VCaP (cell line): ENCODE results near the gene NEUROD2.
A peak's percentile ranks its signal among the peaks of the same experiment; 100 is the strongest.
"Not testable (repeated sequence)": the region's sequence is repeated elsewhere in the genome, so short reads cannot be mapped to it uniquely, and the experiment has no call there.

Experiments
- H3K27ac ChIP-seq: fragments of 450-650 bp; 2 replicates; pipeline ENCODE4 v1.5.1; 2017
- CTCF ChIP-seq: fragments of 450-650 bp; conservative IDR thresholded peaks from 2 replicates; pipeline ENCODE4 v1.5.1; 2017; ENCODE audit warnings: mild to moderate bottlenecking, moderate library complexity

NEUROD2 gene

GRCh38 chr17:39591958-39592954 lies 15.5 kb downstream of the NEUROD2 start:
- peak overlapping the region; percentile 39; the same call in 1 of the 2 replicates for H3K27ac ChIP-seq
- no peak for TF ChIP-seq CTCF

GRCh38 chr17:39590180-39590579 lies 17.5 kb downstream of the NEUROD2 start:
- not testable (repeated sequence) for H3K27ac ChIP-seq

GRCh38 chr17:39582658-39583057 lies 25.1 kb downstream of the NEUROD2 start:
- TF ChIP-seq CTCF, result no peak
- no peak overlapping the region for H3K27ac ChIP-seq

- no peak for TF ChIP-seq CTCF
- H3K27ac ChIP-seq, result no peak overlapping the region
Measured at GRCh38 chr17:39581759-39582085, 26.0 kb downstream of the NEUROD2 start.

GRCh38 chr17:39581071-39581758 lies 26.5 kb downstream of the NEUROD2 start:
- no peak for TF ChIP-seq CTCF

GRCh38 chr17:39580082-39580468 lies 27.6 kb downstream of the NEUROD2 start:
- no peak overlapping the region for H3K27ac ChIP-seq
- no peak for TF ChIP-seq CTCF

More at GRCh38 chr17:39581071-39581758, 26.5 kb downstream of the NEUROD2 start:
- no peak overlapping the region for H3K27ac ChIP-seq

GRCh38 chr17:39579318-39580081 lies 28.2 kb downstream of the NEUROD2 start:
- no peak for TF ChIP-seq CTCF
- H3K27ac ChIP-seq, result no peak overlapping the region
